Measurements from ENCODE around the gene TSPAN31.
"Not testable (repeated sequence)": the region's sequence is repeated elsewhere in the genome, so short reads cannot be mapped to it uniquely, and the experiment has no call there.

DNA sequence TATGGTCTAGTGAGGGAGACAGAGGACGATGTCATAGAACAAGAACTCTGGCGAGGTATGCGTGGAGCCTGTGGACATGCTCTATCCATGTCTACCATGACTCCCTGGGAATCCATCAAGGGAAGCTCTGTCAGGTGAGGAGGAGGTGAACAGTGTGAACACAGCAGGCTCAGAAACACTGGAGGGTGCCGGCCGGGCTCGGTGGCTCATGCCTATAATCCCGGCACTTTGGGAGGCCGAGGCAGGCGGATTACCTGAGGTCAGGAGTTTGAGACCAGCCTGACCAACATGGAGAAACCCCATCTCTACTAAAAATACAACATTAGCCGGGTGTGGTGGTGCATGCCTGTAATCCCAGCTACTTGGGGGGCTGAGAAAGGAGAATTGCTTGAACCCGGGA is 29.8 kb downstream of the TSPAN31 start:
- TF ChIP-seq, protein P1, sequence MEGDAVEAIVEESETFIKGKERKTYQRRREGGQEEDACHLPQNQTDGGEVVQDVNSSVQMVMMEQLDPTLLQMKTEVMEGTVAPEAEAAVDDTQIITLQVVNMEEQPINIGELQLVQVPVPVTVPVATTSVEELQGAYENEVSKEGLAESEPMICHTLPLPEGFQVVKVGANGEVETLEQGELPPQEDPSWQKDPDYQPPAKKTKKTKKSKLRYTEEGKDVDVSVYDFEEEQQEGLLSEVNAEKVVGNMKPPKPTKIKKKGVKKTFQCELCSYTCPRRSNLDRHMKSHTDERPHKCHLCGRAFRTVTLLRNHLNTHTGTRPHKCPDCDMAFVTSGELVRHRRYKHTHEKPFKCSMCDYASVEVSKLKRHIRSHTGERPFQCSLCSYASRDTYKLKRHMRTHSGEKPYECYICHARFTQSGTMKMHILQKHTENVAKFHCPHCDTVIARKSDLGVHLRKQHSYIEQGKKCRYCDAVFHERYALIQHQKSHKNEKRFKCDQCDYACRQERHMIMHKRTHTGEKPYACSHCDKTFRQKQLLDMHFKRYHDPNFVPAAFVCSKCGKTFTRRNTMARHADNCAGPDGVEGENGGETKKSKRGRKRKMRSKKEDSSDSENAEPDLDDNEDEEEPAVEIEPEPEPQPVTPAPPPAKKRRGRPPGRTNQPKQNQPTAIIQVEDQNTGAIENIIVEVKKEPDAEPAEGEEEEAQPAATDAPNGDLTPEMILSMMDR (optimal IDR thresholded peaks at IDR 0.05 in 1 of 3, IDR thresholded peaks at IDR 0.05 in 1 of 3, conservative IDR thresholded peaks at IDR 0.05 in 1 of 3; ENCODE audit: extremely low read depth in 1 of 3, insufficient read depth in 2 of 3, low read length in 3 of 3): not testable (repeated sequence)
- not testable (repeated sequence) for TF ChIP-seq EZH2 (IDR thresholded peaks at IDR 0.05; ENCODE audit: low read length)

All from keratinocyte (primary cell).